ENCODE measurements around the gene SLC8A2.
"Not testable (repeated sequence)": the region's sequence is repeated elsewhere in the genome, so short reads cannot be mapped to it uniquely, and the experiment has no call there.

Gene SLC8A2

GRCh38 chr19:47416643-47416985, 55.1 kb downstream of the SLC8A2 start:
- no peak overlapping the region for H3K4me3 ChIP-seq (ENCODE audit: low read depth, low read length)

GRCh38 chr19:47415953-47416642, 55.6 kb downstream of the SLC8A2 start:
- no peak for TF ChIP-seq CTCF (IDR thresholded peaks at IDR 0.05; ENCODE audit: borderline replicate concordance, insufficient read depth, low read depth, low read length)
- no peak overlapping the region for H3K4me3 ChIP-seq (ENCODE audit: low read depth, low read length)

More at GRCh38 chr19:47416643-47416985, 55.1 kb downstream of the SLC8A2 start:
- TF ChIP-seq CTCF (IDR thresholded peaks at IDR 0.05; ENCODE audit: borderline replicate concordance, insufficient read depth, low read depth, low read length): no peak

DNA sequence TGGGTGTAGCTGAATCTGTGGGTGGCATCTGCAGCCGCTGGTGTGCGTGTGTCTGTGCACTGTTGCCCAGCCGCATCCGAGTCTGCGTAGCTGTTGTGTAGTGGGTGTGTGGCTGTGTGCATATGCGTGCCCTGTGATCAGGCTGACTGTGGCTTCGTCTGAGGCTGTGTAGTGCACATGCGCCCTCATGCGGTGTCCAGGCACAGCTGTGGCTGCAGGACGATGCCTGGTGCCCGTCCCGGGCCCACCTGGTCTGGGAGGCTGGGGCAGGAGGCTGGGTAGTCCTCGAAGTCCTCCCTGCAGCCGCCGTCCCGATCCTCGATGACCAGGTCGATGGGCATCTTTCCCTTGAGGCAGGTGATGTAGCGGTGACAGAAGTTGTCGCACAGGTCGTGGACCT, 57.2 kb downstream of the SLC8A2 start:
- peak; percentile 32; the same call in 1 of the 2 replicates for TF ChIP-seq CTCF (IDR thresholded peaks at IDR 0.05; ENCODE audit: borderline replicate concordance, insufficient read depth, low read depth, low read length)
- no peak overlapping the region for H3K4me3 ChIP-seq (ENCODE audit: low read depth, low read length)

DNA sequence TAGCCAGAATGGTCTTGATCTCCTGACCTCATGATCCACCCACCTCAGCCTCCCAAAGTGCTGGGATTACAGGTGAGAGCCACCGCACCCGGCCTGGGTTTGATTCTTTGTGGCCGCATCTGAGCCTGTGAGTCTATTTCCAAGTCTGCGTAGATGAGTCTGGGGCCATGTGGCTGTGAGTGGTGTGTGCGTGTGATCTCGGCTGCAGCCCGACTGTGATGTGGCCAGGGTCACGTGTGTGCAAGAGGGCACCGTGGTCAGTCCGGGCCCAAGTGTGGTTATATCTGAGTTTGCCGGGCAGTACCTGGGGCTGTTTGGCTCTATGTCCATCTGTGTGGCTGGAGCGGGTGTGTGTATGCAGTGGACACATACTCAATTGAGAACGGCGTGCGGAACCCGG, 57.8 kb downstream of the SLC8A2 start:
- no peak for TF ChIP-seq CTCF (IDR thresholded peaks at IDR 0.05; ENCODE audit: borderline replicate concordance, insufficient read depth, low read depth, low read length)
- H3K4me3 ChIP-seq (ENCODE audit: low read depth, low read length): no peak overlapping the region

DNA sequence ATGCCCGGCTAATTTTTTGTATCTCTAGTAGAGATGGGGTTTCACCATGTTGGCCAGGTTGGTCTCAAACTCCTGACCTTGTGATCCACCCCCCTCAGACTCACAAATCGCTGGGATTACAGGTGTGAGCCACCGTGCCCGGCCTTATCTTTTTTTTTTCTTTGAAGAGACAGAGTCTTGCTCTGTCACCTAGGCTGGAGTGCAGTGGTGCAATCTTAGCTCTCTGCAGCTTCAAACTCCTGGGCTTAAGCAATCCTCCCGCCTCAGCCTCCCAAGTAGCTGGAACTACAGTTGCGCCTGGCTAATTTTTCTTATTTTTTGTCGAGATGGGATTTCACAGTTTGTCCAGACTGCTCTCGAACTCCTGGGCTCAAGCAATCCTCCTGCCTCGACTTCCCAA, 60.0 kb downstream of the SLC8A2 start:
- not testable (repeated sequence) for H3K4me3 ChIP-seq (ENCODE audit: low read depth, low read length)

DNA sequence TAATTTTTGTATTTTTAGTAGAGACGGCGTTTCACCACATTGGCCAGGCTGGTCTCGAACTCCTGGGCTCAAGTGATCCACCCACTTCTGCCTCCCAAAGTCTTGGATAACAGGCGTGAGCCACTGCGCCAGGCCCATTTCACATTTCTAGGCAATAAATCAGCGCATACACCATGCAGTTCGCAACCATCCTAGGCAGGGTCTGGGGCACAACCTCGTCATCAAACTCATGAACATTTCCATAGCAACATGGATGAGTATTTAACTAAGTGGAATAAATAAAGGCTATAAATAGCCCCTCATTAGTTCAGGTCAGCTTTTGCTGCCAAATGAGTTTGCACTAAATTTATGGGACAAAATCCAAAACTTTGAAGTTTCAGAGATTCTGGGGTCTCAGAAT, 60.6 kb downstream of the SLC8A2 start:
- H3K4me3 ChIP-seq (ENCODE audit: low read depth, low read length): no peak overlapping the region
- no peak for TF ChIP-seq CTCF (IDR thresholded peaks at IDR 0.05; ENCODE audit: borderline replicate concordance, insufficient read depth, low read depth, low read length)

- H3K4me3 ChIP-seq (ENCODE audit: low read depth, low read length): no peak overlapping the region
- TF ChIP-seq CTCF (IDR thresholded peaks at IDR 0.05; ENCODE audit: borderline replicate concordance, insufficient read depth, low read depth, low read length): no peak
Measured at GRCh38 chr19:47408156-47408938, 63.3 kb downstream of the SLC8A2 start.

Measured in GM12875 (cell line).